LoVo (cell line): ENCODE measurements around the gene FGFRL1.

Source experiments
- DNase-seq: peaks from one replicate; pipeline ENCODE4 v3.0.0-alpha.2; 2016; ENCODE audit warnings: low spot score

Gene FGFRL1

DNA sequence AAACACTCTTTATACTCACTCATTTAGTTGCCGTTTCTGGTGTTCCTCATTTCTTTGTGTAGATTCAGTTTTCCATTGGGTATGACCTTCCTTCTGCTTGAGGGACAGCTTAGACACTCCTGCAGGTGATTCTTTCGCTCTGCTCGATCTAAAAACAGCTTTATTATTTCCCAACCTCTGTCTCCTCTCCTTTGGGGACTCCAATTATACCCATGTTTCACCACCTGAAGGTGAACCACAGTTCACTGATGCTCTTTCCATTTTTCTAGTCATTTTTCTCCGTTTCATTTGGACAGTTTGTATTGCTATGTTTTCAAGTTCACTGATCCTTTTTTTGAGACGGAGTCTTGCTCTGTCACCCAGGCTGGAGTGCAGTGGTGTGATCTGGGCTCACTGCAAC is 4.6 kb upstream of the FGFRL1 start:
- DNase-seq: no peak

DNA sequence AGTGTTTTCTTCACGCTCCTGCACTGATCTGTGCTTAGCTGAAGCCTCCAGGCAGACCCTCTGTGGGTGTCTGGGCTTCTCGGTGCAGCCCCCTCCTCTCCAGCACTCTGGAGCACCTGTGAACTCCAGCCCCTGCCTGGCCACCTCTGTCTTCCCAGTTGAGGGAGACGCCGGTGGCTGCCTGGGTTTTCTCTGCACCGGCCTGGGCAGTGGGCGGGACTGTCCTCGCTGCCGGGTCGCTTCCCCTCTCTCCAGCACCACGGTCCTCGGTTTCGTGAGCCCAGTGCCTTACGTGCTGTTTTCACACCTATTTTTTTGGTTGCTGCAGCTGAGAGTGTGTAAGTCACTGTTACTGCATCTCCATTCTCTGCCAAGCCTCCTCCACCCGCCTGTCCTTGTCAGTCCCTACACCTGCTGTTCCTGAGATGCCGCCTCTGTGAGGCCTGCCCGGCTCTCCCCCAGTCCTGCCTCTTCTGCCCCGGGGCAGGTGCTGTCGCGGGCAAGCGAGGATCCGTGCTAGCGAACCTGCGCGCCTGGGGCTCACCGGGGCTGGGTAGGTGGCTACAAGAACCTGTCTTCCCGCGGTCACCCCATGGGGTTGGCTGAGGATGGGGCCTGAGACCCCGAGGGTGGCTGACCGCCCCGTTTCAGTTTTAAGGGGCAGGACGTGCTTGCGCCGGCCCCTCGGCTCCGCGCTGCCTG is 2.4 kb upstream of the FGFRL1 start:
- DNase-seq: no peak

DNA sequence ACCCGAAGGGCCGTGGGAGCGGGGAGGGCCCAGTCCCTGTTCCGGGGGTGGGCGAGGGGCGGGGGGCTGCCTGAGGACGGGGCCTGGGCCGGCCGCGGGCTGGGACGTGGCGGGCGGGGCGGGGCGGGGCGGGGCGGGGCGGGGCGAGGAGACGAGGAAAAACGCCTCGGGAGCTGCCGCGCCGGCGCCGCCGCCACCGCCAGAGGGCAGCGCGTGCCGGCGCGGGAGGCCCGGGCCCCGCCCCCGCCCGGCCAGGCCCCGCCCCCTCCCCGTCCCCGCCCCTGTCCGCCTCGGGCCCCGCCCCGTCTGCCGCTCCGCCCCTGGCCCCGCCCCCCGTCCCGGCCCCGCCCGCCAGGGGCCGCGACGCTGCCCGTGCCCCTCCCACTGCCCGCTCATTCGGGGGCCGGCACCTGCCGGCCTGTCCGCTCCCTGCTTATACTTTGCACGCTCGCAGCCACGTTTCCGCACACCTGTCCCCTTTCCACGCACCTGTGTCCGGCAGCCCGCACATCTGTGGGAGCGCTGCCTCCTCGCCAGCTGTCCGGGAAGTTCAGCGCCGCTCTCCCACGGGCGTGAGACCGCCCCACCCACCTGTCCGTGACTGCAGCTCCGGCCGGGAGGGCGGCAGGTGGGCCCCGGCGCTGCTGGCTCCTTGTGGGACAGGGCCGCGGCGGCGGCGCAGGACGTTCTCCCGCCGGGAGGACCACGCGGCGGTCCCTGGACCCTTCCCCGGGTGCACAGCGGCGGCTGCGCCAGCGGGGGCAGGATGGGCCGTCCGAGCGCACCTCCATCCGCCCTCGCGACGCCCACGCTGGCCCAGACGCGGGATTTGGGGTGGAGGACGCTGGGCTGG is 1.7 kb upstream of the FGFRL1 start:
- peak; percentile 72 for DNase-seq

DNA sequence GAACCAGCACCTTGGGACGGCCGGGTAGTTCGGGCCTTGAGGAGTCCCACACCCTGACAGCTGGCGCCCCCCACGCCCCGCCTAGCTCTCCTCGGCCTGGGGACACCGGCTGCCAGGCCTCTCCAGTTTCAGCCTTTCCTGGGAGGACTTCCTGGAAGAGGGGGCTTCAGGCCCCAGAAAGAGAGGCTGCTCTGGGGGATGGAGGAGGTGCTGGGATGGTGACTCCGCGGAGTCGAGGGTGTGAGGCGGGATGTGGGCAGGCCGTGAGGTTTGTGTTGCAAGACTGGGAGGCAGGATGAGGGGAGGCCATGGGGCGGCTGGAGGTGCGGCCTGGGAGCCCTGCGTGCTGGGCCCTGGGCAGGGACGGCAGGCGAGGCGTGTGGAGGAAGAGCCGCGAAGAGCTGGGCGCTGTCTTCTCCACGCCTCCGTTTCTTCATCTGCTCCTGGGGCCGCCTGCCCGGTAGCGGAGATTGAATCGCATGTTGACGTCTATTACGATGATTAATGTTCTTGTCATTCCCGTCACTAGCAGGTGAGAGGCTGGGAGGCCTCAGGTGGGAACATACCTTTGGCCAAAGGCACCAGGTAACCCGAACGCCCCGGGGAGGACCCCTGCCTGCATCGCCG is 918 bp upstream of the FGFRL1 start:
- peak; percentile 63 for DNase-seq

DNA sequence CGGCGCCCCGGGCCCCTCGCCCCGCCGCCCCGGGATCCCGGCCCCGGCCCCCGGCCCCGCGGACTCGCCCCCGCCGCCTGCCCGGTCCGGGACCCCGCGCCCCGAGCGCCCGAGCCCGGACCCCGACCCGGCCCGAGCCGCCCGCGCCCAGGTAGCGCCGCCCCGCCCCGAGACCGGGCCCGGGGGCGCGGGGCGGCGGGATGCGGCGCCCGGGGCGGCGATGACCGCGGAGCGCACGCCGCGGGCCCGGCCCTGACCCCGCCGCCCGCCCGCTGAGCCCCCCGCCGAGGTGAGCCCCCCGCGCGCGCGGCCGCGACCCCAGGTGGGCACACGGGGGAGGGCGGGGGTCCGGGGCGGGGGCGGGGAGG is 224 bp downstream of the FGFRL1 start:
- no peak for DNase-seq

DNA sequence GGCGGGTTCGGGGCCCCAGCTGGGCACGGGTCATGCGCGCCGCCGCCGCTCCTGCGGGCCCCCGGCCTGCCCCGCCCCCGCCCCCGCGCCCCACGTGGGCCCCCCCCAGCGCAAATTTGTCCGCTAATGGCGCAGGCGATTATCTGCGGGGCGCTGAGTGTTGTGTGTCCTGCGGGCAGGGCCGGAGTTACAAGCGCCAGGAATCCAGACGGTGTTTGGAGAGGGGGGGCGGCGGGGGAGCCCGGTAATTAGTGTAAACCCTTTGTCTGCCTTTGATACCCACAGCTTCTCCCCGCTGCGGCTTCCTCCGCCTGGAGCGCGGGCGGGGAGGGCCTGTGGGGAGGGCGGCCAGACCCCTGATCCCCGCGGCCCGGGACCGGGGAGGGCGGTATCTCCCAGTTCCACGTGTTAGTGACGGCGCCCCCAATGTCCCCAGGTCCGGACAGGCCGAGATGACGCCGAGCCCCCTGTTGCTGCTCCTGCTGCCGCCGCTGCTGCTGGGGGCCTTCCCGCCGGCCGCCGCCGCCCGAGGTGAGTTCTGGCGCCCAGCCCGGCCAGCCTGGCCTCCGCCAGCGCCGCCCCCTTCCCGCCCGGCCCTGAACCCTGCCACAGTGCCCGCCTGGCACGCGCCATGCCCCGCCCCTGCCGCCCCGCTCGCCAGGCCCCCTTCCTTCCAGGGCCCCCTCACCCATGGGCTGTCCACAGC is 761 bp downstream of the FGFRL1 start:
- no peak for DNase-seq

DNA sequence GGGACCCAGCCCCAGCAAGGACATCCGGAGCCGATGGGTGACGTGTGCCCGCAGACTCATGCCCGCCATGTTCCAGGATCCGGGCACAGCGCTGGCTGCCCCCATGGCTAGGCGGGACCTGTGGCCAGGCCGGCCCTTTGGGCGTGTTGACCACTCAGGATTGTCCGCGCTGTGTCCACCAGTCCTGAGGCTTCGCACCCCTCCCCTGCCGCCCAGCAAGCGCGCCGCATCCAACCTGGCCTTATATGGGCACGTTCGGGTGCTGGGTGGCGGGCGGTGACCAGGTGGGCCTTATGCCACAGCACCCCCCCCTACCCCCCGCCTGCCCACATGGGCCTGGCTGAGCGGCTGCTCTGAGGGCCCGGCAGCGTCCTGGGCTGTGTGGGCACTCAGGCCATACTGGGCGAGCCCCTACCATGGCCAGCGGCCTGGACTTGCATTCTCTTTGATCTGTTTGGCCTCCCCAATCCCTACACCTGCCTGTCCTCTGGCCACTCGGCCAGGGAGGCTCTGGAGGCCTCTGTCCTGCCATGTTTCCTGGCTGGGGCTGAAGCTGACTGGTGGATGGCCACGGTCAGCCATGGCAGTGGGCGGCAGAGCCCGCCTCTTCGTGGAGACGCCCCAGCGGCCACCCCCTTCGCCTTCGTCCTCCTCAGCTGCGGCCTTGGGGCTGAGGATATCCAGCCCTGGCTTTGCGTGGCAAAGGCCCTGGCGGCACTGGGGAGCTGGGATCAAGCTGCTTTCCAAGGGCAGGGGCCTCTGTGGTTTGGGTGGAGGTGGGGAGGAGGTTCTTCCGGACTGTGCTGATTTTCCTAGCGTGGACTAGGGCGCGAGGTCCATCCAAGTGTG is 2.0 kb downstream of the FGFRL1 start:
- no peak for DNase-seq

DNA sequence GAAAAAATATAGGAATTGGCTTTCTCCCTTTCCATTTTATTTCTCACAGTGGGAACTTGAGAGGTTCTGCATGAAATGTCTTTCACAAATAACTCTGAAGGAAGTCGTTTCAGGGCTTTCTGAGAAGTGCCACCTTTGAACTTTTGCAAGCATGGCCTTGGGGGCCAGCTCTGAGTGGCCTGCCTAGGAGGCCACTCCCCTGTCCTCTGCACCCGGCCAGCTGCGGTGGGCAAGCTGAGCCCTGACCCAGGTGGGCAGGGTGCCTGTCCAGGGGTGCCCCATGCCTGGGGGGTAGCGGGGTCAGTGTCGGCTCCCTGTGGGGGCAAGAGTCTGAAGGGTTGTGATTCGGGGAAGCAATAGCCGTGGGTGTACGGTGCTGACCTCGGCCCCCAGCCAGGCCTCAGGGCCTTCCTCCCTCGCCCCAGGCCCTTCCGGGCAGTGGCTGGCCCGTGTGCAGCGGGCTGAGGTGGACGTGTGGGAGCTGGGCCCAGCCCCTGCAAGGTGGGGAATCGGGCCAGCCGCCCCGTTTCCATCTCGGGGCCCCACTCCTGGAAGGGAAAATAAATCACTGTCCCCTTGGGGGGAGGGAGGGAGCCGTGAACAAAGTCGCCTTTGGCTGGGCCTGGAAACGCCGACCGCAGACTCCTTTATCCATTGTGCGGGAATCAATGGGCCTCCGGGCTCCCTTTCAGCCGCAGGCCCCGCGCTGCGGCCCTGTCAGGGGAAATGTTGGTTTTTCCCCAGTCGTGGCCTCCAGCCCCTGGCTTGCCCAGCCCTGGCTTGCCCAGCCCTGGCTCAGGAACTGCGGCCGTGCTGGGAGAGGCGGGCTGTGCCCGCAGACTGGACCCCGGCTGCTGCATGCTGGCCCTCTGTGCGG is 3.1 kb downstream of the FGFRL1 start:
- no peak for DNase-seq

DNA sequence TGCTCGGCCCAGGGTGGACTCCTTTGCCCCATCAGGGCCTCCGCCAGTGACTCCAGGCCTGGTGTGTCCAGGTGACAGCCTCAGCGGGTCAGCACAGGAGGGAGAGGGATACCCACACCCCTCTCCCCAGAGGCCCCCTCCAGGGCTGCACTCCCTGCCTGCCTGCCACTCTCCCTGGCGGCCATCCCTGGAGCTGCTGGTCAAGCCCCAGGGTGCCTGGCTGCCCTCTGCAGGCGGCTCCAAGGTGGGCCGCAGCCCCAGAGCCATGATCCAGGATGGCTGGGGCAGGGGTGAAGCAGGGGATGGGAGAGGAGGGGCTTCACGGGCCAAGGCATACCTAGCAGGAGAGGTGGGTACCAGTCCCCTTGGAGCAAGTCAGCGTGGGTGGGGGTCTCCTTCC is 3.8 kb downstream of the FGFRL1 start:
- DNase-seq: no peak

DNA sequence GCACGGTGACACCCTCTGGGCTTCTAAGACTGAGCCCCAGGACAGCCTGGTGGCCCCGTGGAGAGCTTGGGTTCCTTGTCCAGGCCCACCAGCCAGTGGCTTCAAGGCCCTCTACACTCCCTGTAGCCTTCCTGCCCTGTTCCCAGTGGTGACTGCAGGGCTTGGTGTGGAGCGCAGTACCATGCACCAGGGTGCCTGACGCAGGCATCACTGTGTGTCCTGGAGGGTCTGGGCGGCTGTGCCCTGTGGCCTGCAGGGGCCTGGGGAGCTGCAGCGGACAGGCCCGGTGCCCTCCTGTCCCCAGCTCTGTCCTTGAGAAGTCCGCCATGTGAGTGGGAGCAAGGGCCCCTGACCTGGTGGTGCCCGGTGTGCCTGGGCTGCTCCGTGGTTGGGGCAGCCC is 4.3 kb downstream of the FGFRL1 start:
- no peak for DNase-seq

DNA sequence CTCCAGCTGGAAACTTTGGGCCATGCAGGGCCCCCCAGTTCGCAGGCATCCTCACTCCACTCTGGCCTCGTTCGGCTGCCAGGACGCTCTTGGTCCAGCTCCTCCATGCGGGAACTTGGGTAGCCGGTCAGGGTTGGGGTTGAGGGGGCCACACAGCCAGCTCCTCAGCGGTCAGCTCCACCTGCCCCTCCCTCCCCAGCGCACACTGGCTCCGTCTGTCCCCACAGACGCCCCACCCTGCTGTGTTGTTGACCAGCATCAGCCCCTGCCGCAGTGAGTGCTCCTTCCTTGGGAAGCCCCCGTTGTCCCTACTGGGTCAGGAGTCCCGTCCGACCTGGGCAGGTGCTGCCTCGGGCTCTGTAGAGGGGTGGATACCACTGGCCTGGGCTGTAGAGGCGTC is 5.8 kb downstream of the FGFRL1 start:
- DNase-seq: no peak

DNA sequence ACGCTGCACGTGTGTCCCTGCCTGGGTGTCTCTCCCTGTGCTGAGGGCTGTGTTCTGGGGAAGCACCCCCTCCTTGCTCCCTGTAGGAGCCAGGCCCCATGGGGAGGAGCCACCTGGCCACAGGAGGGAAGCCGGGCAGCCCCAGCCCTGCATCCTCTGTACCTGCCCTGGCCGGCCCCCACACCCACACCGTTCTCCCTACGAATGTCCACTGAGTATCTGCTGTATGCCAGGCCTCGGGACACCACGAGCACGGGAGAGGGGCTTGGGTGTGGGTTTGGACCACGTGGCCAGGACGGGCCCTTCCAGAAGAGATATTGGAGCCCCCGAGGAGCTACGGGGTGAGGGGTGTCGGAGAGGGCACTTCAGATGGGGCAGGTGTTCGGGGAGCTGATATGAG is 6.3 kb downstream of the FGFRL1 start:
- DNase-seq: no peak

DNA sequence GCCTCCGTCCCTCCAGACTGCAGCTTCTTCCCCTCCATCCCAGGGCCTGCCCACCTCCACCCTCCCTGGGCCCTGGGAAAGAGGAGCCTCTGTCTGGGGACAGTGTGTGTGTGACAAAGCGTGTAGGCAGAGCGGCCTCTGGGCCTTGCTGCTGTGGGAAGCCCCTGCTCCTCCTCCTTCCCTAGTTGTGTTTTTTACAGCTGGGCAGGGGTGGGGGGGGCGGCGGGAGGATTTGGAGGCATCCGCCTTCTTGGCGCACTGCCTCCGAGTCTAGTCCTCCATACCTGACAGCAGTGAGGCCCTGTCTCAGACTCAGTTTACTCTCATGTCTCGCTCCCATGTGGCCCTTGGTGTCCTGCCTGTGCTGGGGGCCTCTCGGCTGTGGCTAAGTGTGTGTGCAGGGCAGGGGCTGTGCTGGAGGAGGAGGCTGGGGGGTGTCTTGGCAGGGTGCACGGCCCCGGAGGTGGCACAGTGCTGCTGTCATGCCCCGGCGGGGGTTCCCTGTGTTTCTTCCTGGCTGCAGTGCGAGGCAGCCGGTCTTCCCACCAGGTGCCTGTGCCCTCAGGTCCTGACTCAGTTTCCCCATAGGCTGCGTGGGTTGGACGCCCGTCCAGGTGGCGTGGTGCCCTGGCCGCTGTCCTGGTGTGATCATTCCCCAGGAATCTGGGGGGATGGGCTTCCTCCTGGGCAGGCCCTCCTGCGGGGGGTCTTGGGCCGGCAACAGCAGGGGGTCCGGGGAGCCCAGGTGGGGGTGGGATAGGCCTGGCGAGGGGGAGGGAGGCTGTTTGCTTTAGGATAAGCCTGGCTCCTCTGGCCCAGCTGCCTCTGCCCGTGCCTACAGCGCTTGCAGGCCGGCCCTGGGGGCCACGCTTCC is 7.0 kb downstream of the FGFRL1 start:
- no peak for DNase-seq

DNA sequence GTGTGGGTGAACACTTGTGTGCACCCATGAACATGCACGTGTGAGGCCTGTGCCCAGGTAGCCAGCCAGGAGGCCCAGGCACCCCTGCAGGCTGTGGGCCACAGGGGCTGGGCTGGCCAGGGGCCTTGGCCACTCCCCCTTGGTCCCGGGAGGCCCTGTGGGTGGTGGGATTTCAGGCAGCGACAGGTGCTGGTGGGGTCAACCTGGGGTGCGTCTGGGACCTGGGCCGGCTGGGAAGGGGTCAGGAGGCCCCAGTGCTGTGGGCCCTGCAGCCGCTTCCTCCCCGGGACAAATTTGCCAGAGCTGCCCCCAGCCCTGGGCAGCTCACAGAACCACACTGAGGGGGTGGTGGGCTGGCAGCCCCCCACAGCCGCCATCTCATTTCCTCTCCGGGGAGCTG is 7.9 kb downstream of the FGFRL1 start:
- no peak for DNase-seq

DNA sequence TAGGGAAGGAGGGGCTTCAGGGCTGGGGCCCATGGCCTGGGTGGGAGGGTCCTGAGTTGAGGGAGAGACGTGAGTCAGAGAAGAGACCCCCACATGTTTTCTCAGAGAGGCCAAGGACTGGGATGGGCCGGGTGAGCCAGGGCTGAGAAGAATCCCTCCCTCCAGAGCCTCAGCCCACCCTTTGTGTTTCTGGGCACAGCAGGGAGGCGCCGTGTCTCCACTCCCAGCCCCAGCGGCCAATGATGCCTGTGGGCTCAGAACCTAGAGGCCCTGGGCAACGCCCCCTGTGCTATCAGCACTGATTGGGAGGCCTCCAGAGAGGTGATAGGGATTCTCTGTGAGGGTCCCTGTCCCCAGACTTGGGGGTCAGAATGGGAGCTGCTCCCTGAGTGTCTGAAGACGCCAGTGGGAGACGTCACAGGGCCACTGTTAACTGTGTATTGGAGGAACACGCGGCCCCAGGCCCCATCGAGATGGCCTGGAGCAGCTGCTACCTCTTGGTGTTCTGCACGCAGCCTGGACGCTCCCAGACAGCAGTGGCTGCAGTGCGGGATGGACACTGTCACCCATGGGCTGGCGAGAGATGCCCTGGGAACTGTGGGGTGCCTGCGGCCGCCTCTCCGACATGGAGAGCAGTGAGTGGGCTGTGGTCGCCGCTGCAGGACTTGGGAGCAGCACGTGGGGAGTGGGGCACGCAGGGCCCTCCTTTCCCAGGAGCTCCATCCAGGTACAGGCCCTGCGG is 8.5 kb downstream of the FGFRL1 start:
- DNase-seq: no peak

DNA sequence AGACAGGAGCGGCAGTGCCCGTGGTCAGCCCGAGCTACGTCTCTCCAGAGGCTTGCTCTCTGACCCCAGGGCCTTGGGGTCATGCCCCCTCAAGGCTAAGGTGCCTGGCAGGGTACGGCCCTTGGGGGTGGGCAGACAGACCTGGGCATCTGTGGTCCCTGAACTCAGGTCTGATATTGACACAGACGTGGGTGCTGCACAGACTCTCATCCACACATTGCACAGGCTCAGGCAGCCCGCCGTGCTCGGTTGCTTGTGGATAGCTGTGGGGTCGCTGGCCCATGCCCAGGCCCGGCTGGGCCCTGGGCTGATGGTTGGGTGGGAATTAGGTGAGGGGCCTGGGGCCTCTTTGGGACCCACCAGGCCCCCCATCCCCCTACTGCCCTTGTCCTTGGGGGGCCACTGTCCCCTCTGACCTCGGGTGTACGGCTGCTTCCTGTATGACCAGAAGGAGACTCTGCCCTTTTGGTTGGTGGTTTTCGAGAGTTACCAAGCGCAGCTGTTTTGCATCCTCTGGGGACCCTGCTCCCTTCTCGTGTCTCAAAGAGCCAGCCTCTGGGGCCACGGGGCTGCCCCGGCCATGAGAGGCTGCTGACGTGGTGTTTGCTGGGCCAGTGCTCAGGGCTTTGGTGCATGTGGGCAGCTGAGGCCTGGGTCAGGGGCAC is 10.1 kb downstream of the FGFRL1 start:
- no peak for DNase-seq

DNA sequence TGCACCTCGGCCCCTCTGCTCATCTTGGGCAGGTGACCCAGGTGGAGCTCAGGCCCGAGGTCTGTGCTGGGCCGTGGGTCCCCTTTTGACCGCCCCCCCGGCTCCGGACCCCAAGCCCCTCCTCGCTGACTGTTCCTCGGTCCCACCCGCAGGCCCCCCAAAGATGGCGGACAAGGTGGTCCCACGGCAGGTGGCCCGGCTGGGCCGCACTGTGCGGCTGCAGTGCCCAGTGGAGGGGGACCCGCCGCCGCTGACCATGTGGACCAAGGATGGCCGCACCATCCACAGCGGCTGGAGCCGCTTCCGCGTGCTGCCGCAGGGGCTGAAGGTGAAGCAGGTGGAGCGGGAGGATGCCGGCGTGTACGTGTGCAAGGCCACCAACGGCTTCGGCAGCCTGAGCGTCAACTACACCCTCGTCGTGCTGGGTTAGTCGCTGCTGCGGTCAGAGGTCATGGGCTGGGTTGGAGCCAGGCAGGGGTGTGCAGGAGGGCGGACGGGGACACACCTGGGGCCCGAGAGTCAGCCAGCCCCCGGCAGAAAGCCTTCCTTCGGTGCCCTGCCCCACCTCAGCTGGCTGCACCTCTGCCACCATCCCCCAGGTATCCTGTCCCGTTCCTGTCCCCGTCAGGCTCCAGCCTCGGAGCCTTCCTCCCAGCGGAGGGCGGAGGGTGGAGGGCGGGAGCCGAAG is 10.8 kb downstream of the FGFRL1 start:
- DNase-seq: no peak

DNA sequence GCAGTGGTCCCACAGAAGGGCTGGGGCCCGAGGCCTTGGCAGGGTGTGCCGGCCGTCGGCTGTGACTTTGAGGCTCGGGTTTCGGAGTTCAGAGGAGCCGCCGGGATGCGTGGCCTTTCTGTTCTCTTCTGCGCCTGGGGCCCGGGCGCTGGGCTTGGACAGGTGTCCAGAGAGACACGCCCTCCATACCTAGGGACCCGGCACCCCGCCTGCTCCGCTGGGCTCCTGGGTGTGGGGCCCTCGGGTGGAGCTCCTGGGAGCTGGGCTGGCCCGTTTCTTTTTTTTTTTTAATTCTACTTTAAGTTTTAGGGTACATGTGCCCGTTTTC is 11.3 kb downstream of the FGFRL1 start:
- DNase-seq: no peak
